Urinary bladder (tissue), 4 donors: ENCODE measurements around the gene MLPH. TPM values are rescaled to one million over a fixed set of nuclear protein-coding genes. Genes with fewer than 3 reads are reported as not detected.

Experiments
- DNase-seq: peaks from one replicate; pipeline ENCODE4 v3.0.0-alpha.2; 2015; ENCODE audit errors: extremely low spot score
- H3K27ac ChIP-seq: one replicate; pipeline ENCODE4 v1.5.1; 2013; ENCODE audit warnings: low read depth, mild to moderate bottlenecking, moderate library complexity
- H3K36me3 ChIP-seq: one replicate; pipeline ENCODE4 v1.6.1; 2013; ENCODE audit warnings: mild to moderate bottlenecking, moderate library complexity; ENCODE audit not compliant: insufficient read depth
- H3K4me1 ChIP-seq: one replicate; pipeline ENCODE4 v1.6.1; 2013; ENCODE audit warnings: mild to moderate bottlenecking, moderate library complexity; ENCODE audit not compliant: insufficient read depth
- H3K4me3 ChIP-seq: one replicate; pipeline ENCODE4 v1.5.1; 2013; ENCODE audit warnings: low read depth, low read length
- WGBS: extraction: QIAGEN DNeasy Blood & Tissue Kit; methylation state at CpG from one replicate; pipeline ENCODE4 v1.1.7; 2013; 5-methylcytosine and 5-hydroxymethylcytosine counted together
- polyA plus RNA-seq: library from polyadenylated mRNA; stranded (reverse); fragments of 200-250 nt; gene quantifications from one replicate; pipeline ENCODE4 v1.2.3, GENCODE V29; 2013
- total RNA-seq: library from RNA; depleted of rRNA; stranded (reverse); fragments of >200 nt; gene quantifications from one replicate; pipeline ENCODE4 v1.2.3, GENCODE V29; 2014
- donor health status: healthy with polysubstance abuse.
- donor health status: healthy.

Gene MLPH
- total and polyA plus RNA-seq, 2 donors = 11.7 to 14.2 TPM

DNA sequence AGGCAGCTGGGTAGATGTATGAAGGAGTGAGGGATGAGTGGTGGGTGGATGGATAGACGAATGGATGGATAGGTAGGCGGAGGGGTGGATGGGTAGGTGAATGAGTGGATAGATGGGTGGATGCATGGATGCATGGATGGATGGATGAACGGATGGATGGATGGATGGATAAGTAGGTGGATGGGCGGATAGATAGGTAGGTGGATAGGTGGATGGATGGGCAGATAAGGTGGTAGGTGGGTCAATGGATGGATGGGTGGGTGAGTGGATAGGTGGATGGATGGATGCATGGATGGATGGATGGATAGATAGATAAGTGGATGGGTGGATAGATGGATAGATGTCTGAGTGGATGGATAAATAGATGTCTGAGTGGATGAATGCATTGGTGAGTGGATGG is 30.1 kb downstream of the MLPH start:
- WGBS = 62% methylated on average over 4 of the region's 4 CpGs
- Histone ChIP-seq H3K4me3 (no peak overlapping the region), H3K27ac (no peak overlapping the region), H3K36me3 (no peaks in the 10 kb centered on the region), H3K4me1 (no peaks in the 10 kb centered on the region)
- DNase-seq = no peak

DNA sequence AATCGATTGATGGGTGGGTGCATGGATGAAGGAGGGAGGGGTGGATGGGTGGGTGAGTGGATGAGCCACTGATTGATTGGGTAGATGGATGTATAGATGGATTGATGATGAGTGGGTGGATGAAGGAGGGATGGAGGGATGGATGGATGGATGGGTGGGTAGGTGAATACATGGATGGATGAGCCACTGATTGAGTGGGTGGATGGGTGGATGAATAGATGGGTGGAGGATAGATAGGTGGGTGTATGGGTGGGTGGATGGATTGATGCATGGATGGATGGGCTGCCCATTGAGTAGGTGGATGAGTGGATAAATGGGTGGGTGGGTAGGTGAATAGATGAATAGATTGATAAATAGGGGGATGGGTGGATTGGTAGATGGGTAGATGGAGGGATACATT is 30.9 kb downstream of the MLPH start:
- no peak for DNase-seq
- Histone ChIP-seq H3K36me3 (no peaks in the 10 kb centered on the region), H3K4me1 (no peaks in the 10 kb centered on the region), H3K4me3 (no peak overlapping the region), H3K27ac (no peak overlapping the region)
- 93% methylated on average over 1 of the region's 1 CpG for WGBS

DNA sequence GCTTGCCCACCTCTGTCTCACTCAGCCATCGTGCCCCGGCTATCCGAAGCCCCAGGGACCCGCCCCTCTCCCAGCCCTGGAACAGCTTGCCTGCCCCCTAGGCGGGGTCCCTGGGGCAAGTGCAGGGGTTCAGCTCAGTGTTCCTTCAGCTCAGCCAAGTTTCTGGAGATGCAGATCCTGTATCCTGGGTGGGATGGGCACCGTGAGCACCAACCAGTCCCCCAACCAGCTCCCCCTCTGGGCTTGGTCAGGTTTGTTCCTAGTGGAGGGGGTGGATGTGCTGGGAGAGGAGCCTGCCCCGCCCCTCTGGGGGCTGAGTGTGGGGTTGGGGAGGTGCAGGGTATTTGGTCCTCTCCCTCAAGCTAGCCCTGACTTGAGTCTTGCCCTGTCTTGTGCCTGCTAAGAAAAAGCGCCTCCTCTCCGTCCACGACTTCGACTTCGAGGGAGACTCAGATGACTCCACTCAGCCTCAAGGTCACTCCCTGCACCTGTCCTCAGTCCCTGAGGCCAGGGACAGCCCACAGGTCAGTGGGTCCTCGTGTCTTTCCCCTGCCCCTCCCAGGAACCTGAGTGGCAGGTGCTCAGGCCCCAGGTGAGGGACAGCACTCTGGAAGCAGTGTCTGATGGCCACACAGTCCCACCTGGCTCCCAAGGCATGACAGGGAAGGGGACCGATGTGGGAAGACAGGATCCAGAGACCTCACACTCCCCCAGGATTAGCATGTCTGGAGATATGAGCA is 32.6 kb downstream of the MLPH start:
- no peak overlapping the region for H3K4me3 ChIP-seq
- 78% methylated on average over 14 of the region's 14 CpGs for WGBS
- H3K4me1 ChIP-seq = no peaks in the 10 kb centered on the region
- no peaks in the 10 kb centered on the region for H3K36me3 ChIP-seq
- no peak for DNase-seq
- H3K27ac ChIP-seq = no peak overlapping the region

DNA sequence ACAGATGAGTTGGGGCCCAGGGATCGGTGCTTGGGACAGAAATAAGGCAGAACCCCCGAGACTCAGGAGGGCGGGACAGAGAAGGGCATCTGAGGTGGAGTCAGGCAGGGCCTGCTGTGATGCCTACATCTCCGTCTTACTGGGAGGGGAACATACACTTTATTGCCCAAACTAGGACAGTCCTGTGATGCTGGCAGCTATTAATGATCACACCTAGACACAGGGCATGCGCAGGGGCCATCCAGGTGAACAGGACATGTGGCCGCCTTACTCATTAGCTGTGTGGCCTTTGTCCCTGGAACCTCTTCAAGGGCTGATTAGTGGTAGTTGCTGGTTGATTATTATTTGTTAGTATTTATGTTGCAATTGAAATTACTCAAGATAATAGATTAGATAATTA is 33.2 kb downstream of the MLPH start:
- H3K36me3 ChIP-seq = no peaks in the 10 kb centered on the region
- H3K27ac ChIP-seq = no peak overlapping the region
- no peaks in the 10 kb centered on the region for H3K4me1 ChIP-seq
- H3K4me3 ChIP-seq = no peak overlapping the region
- 91% methylated on average over 6 of the region's 6 CpGs for WGBS
- no peak for DNase-seq

DNA sequence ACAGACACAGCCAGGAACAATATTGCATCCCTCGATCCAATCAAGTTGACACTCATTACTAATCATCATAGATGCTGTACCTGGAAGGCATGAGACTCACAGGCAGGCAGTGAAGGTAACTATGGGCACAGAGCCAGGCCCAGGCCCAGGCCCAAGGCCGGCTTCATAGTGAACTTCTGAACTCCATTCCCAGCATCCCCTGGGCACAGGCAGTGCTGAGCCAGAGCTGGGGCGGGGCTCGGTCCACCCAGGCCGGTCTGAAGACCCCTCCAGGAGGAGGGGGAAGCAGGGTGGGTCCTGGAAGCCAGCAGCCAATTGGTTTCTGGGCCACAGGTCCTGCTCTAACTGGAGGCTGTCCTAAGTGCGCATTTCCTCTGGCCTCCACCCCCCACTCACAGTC is 37.6 kb downstream of the MLPH start:
- Histone ChIP-seq H3K4me1 (no peaks in the 10 kb centered on the region), H3K27ac (no peak overlapping the region), H3K36me3 (no peaks in the 10 kb centered on the region), H3K4me3 (no peak overlapping the region)
- DNase-seq = no peak
- WGBS = 73% methylated on average over 6 of the region's 6 CpGs

DNA sequence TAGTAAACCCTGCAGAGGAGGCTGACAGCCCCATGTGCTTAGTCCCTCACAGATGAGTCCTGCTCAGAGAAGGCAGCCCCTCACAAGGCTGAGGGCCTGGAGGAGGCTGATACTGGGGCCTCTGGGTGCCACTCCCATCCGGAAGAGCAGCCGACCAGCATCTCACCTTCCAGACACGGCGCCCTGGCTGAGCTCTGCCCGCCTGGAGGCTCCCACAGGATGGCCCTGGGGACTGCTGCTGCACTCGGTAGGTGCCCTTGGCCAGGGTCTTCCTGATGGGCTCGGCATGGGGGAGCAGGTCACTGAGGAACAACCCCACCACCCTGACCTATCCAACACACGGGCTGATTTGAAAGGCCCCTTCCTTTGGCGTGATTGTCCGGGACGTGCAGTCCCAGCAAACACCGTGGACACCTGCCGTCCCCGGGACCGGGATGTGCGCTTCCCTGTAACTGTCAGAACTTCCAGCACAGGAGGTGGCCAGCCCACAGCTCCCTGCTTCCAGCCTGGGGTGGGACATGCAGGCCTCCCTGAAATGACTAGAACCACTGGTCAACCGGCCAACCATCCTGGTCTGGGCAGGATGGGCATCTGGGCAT is 38.6 kb downstream of the MLPH start:
- Histone ChIP-seq H3K27ac (no peak overlapping the region), H3K4me3 (no peak overlapping the region), H3K4me1 (no peaks in the 10 kb centered on the region), H3K36me3 (no peaks in the 10 kb centered on the region)
- WGBS = 93% methylated on average over 17 of the region's 17 CpGs
- DNase-seq = no peak

DNA sequence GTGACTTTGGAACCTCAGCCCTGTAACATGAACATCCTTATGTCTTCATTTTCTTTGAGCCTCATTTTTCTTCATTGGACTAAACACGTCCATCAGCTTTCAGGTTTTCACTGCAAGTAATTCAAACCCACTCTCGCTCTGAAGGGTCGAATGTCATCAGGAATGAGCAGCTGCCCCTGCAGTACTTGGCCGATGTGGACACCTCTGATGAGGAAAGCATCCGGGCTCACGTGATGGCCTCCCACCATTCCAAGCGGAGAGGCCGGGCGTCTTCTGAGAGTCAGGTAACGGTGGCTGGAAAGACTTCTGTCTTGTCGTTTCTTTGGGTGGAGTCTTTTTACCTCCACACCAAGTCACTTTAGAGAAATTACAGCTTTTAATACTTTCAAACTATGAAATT is 40.2 kb downstream of the MLPH start:
- WGBS = 89% methylated on average over 11 of the region's 11 CpGs
- H3K27ac ChIP-seq = no peak overlapping the region
- no peaks in the 10 kb centered on the region for H3K36me3 ChIP-seq
- H3K4me3 ChIP-seq = no peak overlapping the region
- DNase-seq = no peak
- H3K4me1 ChIP-seq = no peaks in the 10 kb centered on the region

DNA sequence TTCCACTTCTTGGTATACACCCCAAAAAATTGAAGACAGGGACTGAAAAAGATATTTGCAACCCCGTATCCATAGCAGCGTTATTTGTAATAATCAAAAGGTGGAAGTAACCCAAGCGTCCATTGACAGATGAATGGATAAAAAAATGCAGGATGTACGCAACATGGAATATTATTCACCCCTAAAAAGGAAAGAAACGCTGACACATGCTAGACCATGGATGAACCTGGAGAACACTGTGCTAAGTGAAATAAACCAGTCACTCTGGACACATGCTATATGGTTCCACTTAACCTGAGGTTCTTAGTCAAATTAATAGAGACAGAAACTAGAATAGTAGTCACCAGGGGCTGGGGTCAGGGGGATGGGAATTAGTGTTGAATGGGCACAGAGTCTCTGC is 40.7 kb downstream of the MLPH start:
- H3K36me3 ChIP-seq = no peaks in the 10 kb centered on the region
- no peaks in the 10 kb centered on the region for H3K4me1 ChIP-seq
- no peak for DNase-seq
- WGBS = 97% methylated on average over 5 of the region's 5 CpGs
- H3K4me3 ChIP-seq = no peak overlapping the region
- no peak overlapping the region for H3K27ac ChIP-seq

DNA sequence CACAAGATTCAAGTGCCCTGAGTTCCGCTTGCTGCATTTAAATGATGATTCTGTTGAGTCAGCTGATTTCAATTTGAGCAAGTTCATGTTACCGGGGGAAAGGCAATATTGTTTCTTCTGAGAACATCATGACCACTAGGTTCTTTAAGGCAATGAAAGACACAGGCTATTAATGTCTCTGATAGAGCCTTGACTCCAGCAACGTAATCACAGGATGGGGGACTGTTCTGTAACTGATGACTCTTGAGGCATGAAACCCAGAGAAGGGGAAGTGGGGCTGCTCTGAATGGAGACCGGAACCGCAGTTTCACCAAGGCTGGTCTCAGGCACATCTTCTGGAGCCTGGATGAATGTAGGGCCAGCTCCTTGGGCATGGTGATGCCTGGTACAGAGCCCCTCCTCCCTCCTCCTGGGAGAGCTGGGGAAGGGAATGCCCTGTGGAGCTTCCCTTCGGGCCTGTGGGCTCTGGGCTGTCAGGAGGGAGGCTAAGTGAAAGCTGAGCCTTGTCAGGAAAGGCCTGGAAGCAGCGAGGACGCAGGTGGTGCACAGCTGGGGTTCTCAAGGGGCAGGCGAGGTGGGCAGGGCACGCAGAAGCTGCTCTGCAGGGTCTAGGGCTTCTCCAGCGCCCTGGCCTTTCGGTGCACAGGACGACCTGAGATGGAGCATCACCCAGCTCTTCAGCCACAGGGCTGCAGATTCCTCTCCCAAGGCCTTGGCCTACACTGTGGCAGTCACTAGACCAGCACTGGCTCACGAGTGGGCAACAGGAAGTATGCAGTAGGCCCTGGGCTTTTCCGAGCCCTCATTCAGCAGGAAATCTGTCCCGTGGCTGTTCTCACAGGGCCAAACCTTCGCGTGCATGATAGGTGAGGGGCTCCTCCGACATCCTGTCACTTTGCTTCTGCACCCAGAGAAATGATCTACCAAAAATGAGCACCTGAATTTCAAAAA is 42.7 kb downstream of the MLPH start:
- no peak overlapping the region for H3K27ac ChIP-seq
- no peak for DNase-seq
- H3K4me1 ChIP-seq = no peaks in the 10 kb centered on the region
- no peak overlapping the region for H3K4me3 ChIP-seq
- 89% methylated on average over 19 of the region's 19 CpGs for WGBS
- no peaks in the 10 kb centered on the region for H3K36me3 ChIP-seq

DNA sequence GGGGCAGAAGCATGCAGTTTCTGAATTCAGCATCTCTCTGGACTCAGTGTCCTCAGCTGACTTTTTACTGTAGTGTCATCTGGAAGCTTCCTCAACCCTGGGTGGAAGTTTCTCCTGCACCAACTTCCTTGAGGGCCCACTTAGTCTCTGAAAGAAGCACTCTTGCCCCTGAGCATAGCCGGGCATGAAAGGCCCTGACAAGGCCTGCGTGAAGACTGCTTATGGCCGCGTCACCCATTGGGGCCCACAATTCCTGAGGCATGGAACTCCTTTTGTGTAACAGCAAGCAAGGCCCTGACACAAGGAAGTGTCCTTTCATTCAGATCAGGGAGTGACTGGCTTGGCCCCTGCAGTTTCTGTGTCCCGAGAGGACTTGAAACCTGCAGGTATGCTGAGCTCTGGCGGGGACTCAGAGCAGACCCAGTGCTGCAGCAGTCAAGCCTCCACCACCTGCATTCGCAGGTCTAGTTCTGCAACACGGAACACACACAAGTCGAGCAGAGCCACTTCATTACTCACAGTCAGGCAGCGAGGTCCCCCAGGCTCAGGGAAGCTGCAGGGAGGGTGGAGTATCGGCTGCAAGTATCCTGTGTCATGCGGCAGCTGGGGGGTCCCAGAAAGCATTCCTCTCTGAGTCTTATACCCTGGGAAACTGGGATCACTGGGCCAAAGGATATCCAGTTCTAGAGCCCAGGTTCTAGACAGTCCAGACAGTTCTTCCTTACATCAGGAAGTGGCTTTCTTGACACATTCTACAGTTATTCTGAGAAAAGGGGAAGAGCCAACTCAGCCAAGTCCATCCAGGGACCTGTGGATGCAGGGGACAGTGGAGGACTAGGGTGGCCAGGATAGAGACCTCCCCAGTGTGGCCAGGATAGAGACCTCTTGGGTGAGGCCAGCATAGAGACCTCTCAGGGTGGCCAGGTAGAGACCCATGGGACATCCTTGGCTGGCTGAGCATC is 43.7 kb downstream of the MLPH start:
- H3K27ac ChIP-seq = no peak overlapping the region
- no peaks in the 10 kb centered on the region for H3K36me3 ChIP-seq
- no peaks in the 10 kb centered on the region for H3K4me1 ChIP-seq
- no peak overlapping the region for H3K4me3 ChIP-seq
- no peak for DNase-seq
- 95% methylated on average over 12 of the region's 12 CpGs for WGBS

DNA sequence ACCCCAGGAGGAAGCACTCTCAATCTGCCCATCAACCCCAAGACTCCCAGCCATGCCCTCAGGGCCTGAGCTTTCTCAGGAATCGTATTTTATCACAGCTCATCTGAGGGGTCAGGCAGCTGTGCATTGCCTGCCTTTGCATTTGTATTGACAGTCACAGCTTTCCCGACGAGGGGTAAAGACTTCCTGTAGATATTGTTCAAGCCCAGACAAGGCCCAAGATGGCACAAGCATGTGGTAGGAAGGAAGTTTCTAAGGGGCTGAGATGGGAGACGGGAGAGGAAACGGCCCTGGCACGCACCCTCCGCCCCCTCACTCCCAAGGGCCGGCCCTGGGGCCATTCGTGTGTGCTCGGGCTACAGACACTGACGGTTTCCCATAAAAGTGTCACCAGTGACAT is 45.1 kb downstream of the MLPH start:
- no peak for DNase-seq
- H3K27ac ChIP-seq = no peak overlapping the region
- no peak overlapping the region for H3K4me3 ChIP-seq
- no peaks in the 10 kb centered on the region for H3K4me1 ChIP-seq
- no peaks in the 10 kb centered on the region for H3K36me3 ChIP-seq
- 61% methylated on average over 11 of the region's 11 CpGs for WGBS

DNA sequence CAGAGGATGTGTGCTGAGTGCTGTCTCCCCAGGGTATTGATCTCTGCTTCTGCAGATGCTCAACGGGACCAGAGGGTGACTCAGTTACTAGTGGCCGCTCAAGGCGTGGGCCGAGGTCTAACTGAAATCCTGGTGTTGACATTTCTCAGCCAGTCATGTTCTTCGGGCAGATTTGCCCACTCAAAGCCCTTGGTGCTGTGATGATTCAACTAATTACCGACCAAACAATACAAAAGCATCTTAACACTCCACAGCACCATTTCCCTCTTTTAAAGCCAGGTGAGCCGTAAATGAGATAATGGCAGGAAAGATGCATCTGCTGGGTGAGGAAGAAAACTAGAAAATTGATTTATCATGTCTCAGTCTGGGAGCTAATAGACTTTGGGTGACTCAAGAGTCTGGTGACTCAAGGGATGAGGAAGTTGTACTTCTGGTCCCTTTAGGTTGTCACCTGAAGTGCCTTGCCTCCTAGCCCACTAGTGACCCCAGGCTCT is 46.7 kb downstream of the MLPH start:
- 89% methylated on average over 7 of the region's 7 CpGs for WGBS
- Histone ChIP-seq H3K4me1 (no peaks in the 10 kb centered on the region), H3K4me3 (no peak overlapping the region)

DNA sequence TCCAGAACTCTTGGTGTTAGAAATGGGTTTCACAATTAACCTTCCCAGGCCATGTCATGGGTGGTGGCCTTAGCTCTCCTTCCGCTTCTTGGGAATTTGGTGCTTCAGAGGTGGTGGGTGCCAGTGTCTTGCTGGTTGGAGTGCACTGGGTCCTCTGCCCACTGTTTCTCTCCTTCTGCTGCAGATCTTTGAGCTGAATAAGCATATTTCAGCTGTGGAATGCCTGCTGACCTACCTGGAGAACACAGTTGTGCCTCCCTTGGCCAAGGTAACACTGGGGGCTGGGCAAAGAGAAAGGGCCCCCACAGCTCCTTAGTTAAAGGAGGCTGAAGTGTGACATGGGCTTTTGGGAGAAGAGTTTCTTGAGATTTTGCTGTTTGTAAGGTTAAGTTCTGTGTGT is 47.3 kb downstream of the MLPH start:
- H3K27ac ChIP-seq = no peak overlapping the region
- 100% methylated on average over 1 of the region's 1 CpG for WGBS
- H3K4me3 ChIP-seq = no peak overlapping the region
- H3K4me1 ChIP-seq = no peaks in the 10 kb centered on the region
- no peak for DNase-seq
- no peaks in the 10 kb centered on the region for H3K36me3 ChIP-seq

More for the DNA sequence above, 46.7 kb downstream of the MLPH start:
- H3K27ac ChIP-seq = no peak overlapping the region
- DNase-seq = no peak
- H3K36me3 ChIP-seq = no peaks in the 10 kb centered on the region
